Measurements from ENCODE around the gene COA1.

COA1 gene

GRCh38 chr7:43590862-43591557 lies 138.3 kb downstream of the COA1 start:
- ATAC-seq (peak; percentile 79), DNase-seq (peak; percentile 39)

DNA sequence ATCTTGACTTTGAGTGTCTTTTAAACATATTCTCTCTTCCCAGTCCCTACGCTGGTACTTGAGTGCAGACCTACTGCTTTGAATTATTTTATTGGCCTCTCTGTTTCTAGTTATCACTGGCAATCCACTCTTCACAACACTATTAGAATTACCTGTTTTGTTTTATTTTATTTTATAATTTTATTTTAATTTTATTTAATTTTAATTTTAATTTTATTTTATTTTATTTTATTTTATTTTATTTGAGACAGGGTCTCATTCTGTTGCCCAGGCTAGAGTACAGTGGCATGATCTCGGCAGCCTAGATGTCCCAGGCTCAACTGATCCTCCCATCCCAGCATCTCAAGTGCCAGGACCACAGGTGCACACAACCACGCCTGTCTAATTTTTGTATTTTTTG lies 139.6 kb downstream of the COA1 start:
- DNase-seq (no peak), ATAC-seq (no peak)

All from stimulated activated naive CD8-positive, alpha-beta T cell treated with anti-CD3 and anti-CD28 coated beads, Interleukin-15, Interleukin-2, amounts not matched to agents 100 U/mL and 50 U/mL, for 24 hours (primary cell).